Left kidney (tissue), 2 donors: Measurements from ENCODE around the gene TRDN. TPM values are rescaled to one million over a fixed set of nuclear protein-coding genes. Genes with fewer than 3 reads are reported as not detected.

Experiments used
- DNase-seq: peaks from one replicate; pipeline ENCODE4 v3.0.0-alpha.2; 2013
- polyA plus RNA-seq: library from polyadenylated mRNA; unstranded; fragments of 120-200 nt; gene quantifications from one replicate; pipeline ENCODE4 v1.2.1, GENCODE V29; 2013; ENCODE audit not compliant: insufficient read length

TRDN gene
- polyA plus RNA-seq, 1 donor = 2.8 TPM

- no peak for DNase-seq
Observed at GRCh38 chr6:123168892-123169773, 467.6 kb downstream of the TRDN start.

GRCh38 chr6:123168466-123168865 lies 468.3 kb downstream of the TRDN start:
- DNase-seq = no peak

Other genes starting within 250 kb of the TRDN start
- gene NKAIN2, start 166.9 kb upstream of the TRDN start, polyA plus RNA-seq = 20.6 TPM